ENCODE data around the gene CRLF2. TPM values are rescaled to one million over a fixed set of nuclear protein-coding genes. Genes with fewer than 3 reads are reported as not detected.

CRLF2 gene
- total and polyA plus RNA-seq, 2 experiments from 2014 or later, result not detected

GRCh38 chrX:1224954-1225353 lies 12.5 kb upstream of the CRLF2 start:
- Histone ChIP-seq H3K27me3 (ENCODE audit: insufficient read depth) (no peaks in the 10 kb centered on the region), H3K4me2 (0 out of 2 replicates have a peak overlapping the region, but pooled peaks have one; percentile 55), H3K27ac (ENCODE audit: low read depth) (no peak overlapping the region; the same call in 1 of the 2 replicates), H2AFZ (peak overlapping the region; percentile 95), H3K79me2 (replicated peaks; ENCODE audit: insufficient read depth) (no peaks in the 10 kb centered on the region), H3K9me2 (ENCODE audit: insufficient read depth) (0 out of 2 replicates have a peak, but pooled peaks cover 3% of the 10 kb centered on the region), H3K36me3 (ENCODE audit: insufficient read depth) (no peaks in the 10 kb centered on the region), H3F3A (replicated peaks; ENCODE audit: low read depth) (no peaks in the 10 kb centered on the region), H4K20me1 (replicated peaks; ENCODE audit: insufficient read depth) (no peaks in the 10 kb centered on the region), H3K4me3 (no peak overlapping the region), H3K4me1 (ENCODE audit: insufficient read depth) (peaks cover 7% of the 10 kb centered on the region; the same call in 1 of the 2 replicates)
- H3K4me3 Mint-ChIP-seq, result no peak overlapping the region
- H3K36me3 Mint-ChIP-seq (ENCODE audit: low read depth), result peaks cover 30% of the 10 kb centered on the region
- H3K27me3 Mint-ChIP-seq (ENCODE audit: insufficient read depth, low read depth, poor library complexity), result peaks cover 9% of the 10 kb centered on the region
- no peak overlapping the region for H3K27ac Mint-ChIP-seq
- peaks cover 50% of the 10 kb centered on the region for H3K9me3 Mint-ChIP-seq
- ATAC-seq, result no peak
- no peaks in the 10 kb centered on the region for H3K4me1 Mint-ChIP-seq
- DNase-seq (ENCODE audit: low spot score), result peak; percentile 45
- TF ChIP-seq ZNF462 (CRISPR knock-in tag; IDR thresholded peaks at IDR 0.05), result no peak
- no peak for TF ChIP-seq CTCF (conservative IDR thresholded peaks at IDR 0.05; ENCODE audit: low read depth in 2 of 2)
- no peak for TF ChIP-seq NANOG (IDR thresholded peaks at IDR 0.05; ENCODE audit: borderline replicate concordance)
- TF ChIP-seq CREB1 (CRISPR knock-in tag; IDR thresholded peaks at IDR 0.05; ENCODE audit: low read depth), result no peak
- TF ChIP-seq EZH2 (IDR thresholded peaks at IDR 0.05; ENCODE audit: low read depth, unreplicated experiment), result no peak

All from GM23338 (cell line).